Thyroid gland (tissue), 4 donors: Measurements from ENCODE around the gene SLC13A4. TPM values are rescaled to one million over a fixed set of nuclear protein-coding genes. Genes with fewer than 3 reads are reported as not detected.

ENCODE experiments used
- DNase-seq, 2 donors: peaks; one replicate each; pipeline ENCODE4 v3.0.0-alpha.2; 2019
- H3K27ac ChIP-seq, 3 donors: fragments of 200-600 bp; sonication (generic); 1 replicate in 2 of 3; 2 replicates in 1 of 3; pipeline ENCODE4 v1.5.1; 2016 to 2019; ENCODE audit warnings: mild to moderate bottlenecking in 1 of 3, moderate library complexity in 1 of 3
- H3K27me3 ChIP-seq: fragments of 200-600 bp; sonication (generic); one replicate; pipeline ENCODE4 v1.5.1; 2019
- H3K36me3 ChIP-seq, 2 donors: fragments of 200-600 bp; sonication (generic); one replicate each; pipeline ENCODE4 v1.5.1; 2016 to 2019
- H3K4me1 ChIP-seq, 2 donors: fragments of 200-600 bp; sonication (generic); one replicate each; pipeline ENCODE4 v1.5.1; 2017 to 2019
- H3K4me3 ChIP-seq, 3 donors: fragments of 200-600 bp; sonication (generic); replicated peaks in 1 of 3; 1 replicate in 2 of 3; 2 replicates in 1 of 3; pipeline ENCODE4 v1.5.1; 2016; ENCODE audit warnings: mild to moderate bottlenecking in 1 of 3
- H3K9me3 ChIP-seq: fragments of 200-600 bp; sonication (generic); one replicate; pipeline ENCODE4 v1.5.1; 2017
- POLR2A ChIP-seq, 2 donors: fragments of 450-650 bp; IDR thresholded peaks; one replicate each; pipeline ENCODE4 v1.6.1; 2017; ENCODE audit warnings: antibody characterized with exemption in 2 of 2, mild to moderate bottlenecking in 2 of 2, moderate library complexity in 1 of 2
- WGBS, 2 donors: methylation state at CpG; one replicate each; pipeline ENCODE4 v1.1.5; 2017; 5-methylcytosine and 5-hydroxymethylcytosine counted together
- intact Hi-C: fragments of 100-400 bp; cut with DNase I; formaldehyde crosslinking; loops from one replicate; pipeline ENCODE4 v1.15.1; 2023
- total RNA-seq, 4 donors: library from RNA; depleted of rRNA; stranded (reverse); fragments of >200 nt; gene quantifications; one replicate each; pipeline ENCODE4 v1.2.3, GENCODE V29; 2016
- TF ChIP-seq, protein P1 (sequence below), 6 experiments: fragments of 200-600 bp in 3 of 6; fragments of 450-650 bp in 3 of 6; sonication (generic) in 3 of 6; IDR thresholded peaks; one replicate each; pipeline ENCODE4 v1.5.1; 2016 to 2019; ENCODE audit warnings: antibody characterized with exemption in 6 of 6, mild to moderate bottlenecking in 2 of 6, inconsistent platforms in 1 of 6, moderate library complexity in 1 of 6

SLC13A4 gene
- total RNA-seq, 4 donors from 2014 or later = 0.20 TPM; not detected in 3

DNA sequence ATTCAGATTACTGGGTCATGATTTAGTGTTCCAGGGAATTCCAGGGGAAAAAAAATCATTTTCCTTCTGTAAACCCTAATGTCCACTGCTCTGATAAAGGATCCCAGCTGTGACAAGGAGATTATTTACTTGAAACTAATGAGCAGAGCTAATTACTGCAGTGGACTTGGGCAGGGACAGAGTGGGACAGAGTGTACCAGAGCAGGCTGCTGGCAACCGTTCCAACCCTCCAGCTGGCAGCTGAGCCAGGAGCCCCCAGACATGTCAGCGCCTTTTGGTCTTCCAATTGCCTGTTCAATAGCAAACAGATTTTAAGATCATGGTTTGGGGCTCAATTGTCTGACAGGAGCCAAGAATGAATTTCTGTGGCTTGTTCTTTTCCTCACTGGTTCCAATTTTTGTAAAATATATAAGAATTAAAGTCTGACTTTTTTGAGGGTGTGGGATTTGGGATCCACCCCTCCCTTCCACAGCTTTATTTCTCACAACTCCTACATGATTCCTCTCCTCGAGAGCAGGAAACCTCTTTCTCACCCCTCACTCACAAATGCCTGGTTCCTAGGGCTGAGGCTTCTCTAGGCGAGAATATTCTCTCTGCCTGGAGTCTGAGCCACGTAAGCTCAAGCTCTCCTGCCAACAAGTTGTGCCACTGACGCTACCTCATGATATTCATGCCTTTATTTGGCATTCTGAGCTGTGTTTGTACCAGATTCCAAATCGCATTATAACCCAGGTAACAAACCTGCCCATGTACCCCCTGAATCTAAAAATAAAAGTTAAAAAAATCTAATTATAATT is 41.2 kb upstream of the SLC13A4 start:
- H3K36me3 ChIP-seq = no peaks in the 10 kb centered on the region
- H3K4me1 ChIP-seq = peaks cover 13% of the 10 kb centered on the region in 2 donors
- no peak overlapping the region for H3K27ac ChIP-seq
- no peak for DNase-seq
- no peaks in the 10 kb centered on the region for H3K9me3 ChIP-seq
- 78 to 88% methylated on average over 7 of the region's 7 CpGs for WGBS, 2 donors
- TF ChIP-seq POLR2A (IDR thresholded peaks at IDR 0.05) = no peak
- TF ChIP-seq, protein P1, sequence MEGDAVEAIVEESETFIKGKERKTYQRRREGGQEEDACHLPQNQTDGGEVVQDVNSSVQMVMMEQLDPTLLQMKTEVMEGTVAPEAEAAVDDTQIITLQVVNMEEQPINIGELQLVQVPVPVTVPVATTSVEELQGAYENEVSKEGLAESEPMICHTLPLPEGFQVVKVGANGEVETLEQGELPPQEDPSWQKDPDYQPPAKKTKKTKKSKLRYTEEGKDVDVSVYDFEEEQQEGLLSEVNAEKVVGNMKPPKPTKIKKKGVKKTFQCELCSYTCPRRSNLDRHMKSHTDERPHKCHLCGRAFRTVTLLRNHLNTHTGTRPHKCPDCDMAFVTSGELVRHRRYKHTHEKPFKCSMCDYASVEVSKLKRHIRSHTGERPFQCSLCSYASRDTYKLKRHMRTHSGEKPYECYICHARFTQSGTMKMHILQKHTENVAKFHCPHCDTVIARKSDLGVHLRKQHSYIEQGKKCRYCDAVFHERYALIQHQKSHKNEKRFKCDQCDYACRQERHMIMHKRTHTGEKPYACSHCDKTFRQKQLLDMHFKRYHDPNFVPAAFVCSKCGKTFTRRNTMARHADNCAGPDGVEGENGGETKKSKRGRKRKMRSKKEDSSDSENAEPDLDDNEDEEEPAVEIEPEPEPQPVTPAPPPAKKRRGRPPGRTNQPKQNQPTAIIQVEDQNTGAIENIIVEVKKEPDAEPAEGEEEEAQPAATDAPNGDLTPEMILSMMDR (IDR thresholded peaks at IDR 0.05) = no peak
- intact Hi-C loops = no loop called here
- no peaks in the 10 kb centered on the region for H3K27me3 ChIP-seq
- H3K4me3 ChIP-seq = no peak overlapping the region

DNA sequence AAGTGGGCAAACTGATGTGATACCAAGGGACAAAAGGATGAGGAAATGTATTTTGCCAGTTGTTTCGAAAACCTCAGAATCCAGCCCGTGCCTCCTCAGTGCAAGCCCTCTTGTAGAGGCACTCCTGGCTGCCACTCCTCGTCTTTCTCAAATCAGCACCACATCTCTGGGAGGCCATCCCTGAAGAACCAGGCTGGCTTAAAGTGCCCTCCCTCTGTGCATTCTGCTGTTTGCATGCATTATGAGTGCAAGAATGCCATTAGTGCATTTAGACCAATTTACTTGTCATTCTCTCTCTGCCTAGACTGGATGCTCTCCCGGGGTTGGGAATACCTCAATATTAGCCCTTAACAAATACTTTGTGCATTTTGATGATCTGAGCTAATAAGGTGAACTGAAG is 40.5 kb upstream of the SLC13A4 start:
- Histone ChIP-seq H3K27me3 (no peaks in the 10 kb centered on the region), H3K9me3 (no peaks in the 10 kb centered on the region), H3K27ac (no peak overlapping the region), H3K4me3 (no peak overlapping the region), H3K36me3 (no peaks in the 10 kb centered on the region), H3K4me1 (peaks cover 5 to 6% of the 10 kb centered on the region in 2 donors)
- no peak for DNase-seq
- no peak for TF ChIP-seq POLR2A (IDR thresholded peaks at IDR 0.05)
- TF ChIP-seq, protein P1 (IDR thresholded peaks at IDR 0.05) = no peak
- intact Hi-C loops = no loop called here
- WGBS, 2 donors = 62 to 73% methylated on average over 4 of the region's 4 CpGs

DNA sequence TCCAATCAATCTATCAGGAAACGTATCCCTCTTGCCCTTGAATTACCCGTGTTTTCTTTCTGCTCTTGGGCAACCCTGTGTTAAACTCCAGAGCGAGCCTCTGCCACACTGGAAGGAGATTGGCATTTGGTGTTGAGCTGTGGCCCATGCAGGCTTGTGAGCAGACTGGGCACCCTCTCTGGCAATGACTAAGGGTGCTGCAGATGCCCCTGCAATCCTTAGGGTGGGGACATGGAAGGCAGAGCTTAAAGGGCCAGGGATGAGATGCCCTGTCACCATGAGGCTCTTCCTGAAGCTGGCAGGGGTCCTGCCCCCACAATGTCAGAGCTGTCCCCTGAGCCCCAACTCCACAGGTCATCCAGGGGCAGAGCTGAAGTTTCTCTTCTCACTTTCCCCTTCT is 40.1 kb upstream of the SLC13A4 start:
- WGBS, 2 donors = 85 to 90% methylated on average over 3 of the region's 3 CpGs
- TF ChIP-seq, protein P1 (IDR thresholded peaks at IDR 0.05) = no peak
- Histone ChIP-seq H3K27ac (no peak overlapping the region), H3K4me1 (peaks cover 1 to 2% of the 10 kb centered on the region in 2 donors), H3K4me3 (no peak overlapping the region), H3K27me3 (no peaks in the 10 kb centered on the region), H3K9me3 (no peaks in the 10 kb centered on the region), H3K36me3 (no peaks in the 10 kb centered on the region)
- intact Hi-C loops = no loop called here
- DNase-seq = no peak

DNA sequence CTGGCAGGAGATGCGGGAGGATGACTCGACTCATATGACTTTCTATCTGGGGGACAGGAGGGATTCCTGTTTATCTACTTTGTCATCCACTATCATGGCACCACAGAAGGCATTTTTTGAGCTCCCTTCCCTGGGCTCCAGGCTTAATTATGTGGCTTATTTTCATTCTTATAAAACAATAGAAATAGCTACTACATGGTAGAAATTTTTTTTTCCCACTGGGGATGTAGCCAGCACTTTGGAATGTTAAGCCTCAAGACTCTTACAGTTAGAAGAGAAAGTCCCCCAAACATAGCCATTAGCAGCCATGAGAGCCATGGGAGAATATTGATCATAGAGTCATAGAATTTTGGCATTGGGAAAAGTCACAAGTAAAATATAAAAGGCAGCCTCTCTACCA is 35.3 kb upstream of the SLC13A4 start:
- Histone ChIP-seq H3K27ac (no peak overlapping the region), H3K27me3 (no peaks in the 10 kb centered on the region), H3K4me1 (peaks cover 0 to 5% of the 10 kb centered on the region in 2 donors), H3K36me3 (no peaks in the 10 kb centered on the region), H3K4me3 (no peak overlapping the region), H3K9me3 (no peaks in the 10 kb centered on the region)
- 91 to 96% methylated on average over 2 of the region's 2 CpGs for WGBS, 2 donors
- DNase-seq = no peak
- no peak for TF ChIP-seq POLR2A (IDR thresholded peaks at IDR 0.05)
- TF ChIP-seq, protein P1 (IDR thresholded peaks at IDR 0.05) = no peak
- intact Hi-C loops = no loop called here

DNA sequence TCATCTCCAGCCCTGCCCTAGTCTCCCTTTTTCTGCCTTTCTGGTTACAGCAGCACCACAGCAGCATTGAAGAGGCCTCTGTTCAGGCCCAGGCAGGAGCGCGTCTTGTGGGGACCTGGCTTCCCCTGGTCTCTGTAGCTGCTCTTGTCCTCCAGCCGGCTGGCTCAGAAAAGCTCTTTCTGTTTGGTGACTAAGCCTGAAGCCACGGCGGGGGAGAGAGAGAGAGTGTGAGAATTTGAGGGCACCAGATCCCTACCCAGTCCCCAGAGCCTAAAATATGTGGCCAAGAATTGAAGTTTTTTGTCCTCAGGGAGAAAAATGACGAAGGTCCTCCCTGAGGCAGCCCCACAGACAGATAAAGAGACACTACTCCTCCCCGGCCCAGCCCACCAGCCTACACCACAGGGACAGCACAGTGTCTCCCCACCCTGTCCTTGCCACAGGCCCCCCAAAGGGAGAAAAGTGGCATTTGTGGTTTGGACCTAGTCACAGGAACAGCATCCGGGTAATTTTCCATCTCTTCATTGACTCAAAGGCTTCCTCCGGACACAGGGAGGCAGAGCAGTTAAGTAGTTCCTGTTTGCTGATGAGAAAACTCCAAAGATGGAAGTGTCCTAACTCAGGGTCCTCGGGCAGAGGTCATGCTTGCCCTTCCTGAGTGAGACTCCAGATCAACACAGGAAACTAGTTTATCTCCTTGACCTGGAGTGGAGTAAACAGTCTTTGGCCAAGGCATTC is 33.9 kb upstream of the SLC13A4 start:
- Histone ChIP-seq H3K4me3 (no peak overlapping the region), H3K36me3 (no peaks in the 10 kb centered on the region), H3K27me3 (no peaks in the 10 kb centered on the region), H3K27ac (no peak overlapping the region), H3K9me3 (no peaks in the 10 kb centered on the region), H3K4me1 (peaks cover 8 to 10% of the 10 kb centered on the region in 2 donors)
- 72 to 77% methylated on average over 10 of the region's 10 CpGs for WGBS, 2 donors
- DNase-seq = no peak
- intact Hi-C loops = no loop called here
- TF ChIP-seq, protein P1 (IDR thresholded peaks at IDR 0.05) = no peak
- no peak for TF ChIP-seq POLR2A (IDR thresholded peaks at IDR 0.05)
